Measurements from ENCODE around the gene SUSD5. TPM values are rescaled to one million over a fixed set of nuclear protein-coding genes. Genes with fewer than 3 reads are reported as not detected.
"Not testable (repeated sequence)": the region's sequence is repeated elsewhere in the genome, so short reads cannot be mapped to it uniquely, and the experiment has no call there.

Gene SUSD5
- total RNA-seq, 1 experiment from 2014 or later = 16.3 TPM

- BruUV-seq (replicated peaks) = no TSS peak
- ATAC-seq = no peak
- POLR2A ChIA-PET = no interaction called here
These were observed 77.6 kb downstream of the SUSD5 start for GRCh38 chr3:33141006-33141405.

GRCh38 chr3:33139996-33140395 lies 78.6 kb downstream of the SUSD5 start:
- ATAC-seq = no peak
- no TSS peak for BruUV-seq (replicated peaks)
- ChIA-PET POLR2A (no interaction called here), CTCF (no interaction called here)
- intact Hi-C loops (cut with micrococcal nuclease; ENCODE audit: unreplicated experiment) = no loop called here
- Histone ChIP-seq H3K36me3 (ENCODE audit: control insufficient read depth, insufficient read depth, low read length) (no peaks in the 10 kb centered on the region), H3K4me1 (ENCODE audit: control insufficient read depth, insufficient read depth, low read length) (no peaks in the 10 kb centered on the region), H3K4me3 (ENCODE audit: low read depth in 2 of 2, low read length in 2 of 2) (no peak overlapping the region), H3K27ac (ENCODE audit: low read length) (no peak overlapping the region), H3K27me3 (ENCODE audit: control insufficient read depth, insufficient read depth, low read length) (no peaks in the 10 kb centered on the region), H3K9me3 (ENCODE audit: control insufficient read depth, insufficient read depth, low read depth, low read length) (no peaks in the 10 kb centered on the region)
- in situ Hi-C loops (cut with HindIII; ENCODE audit: low pct_unique_long_range_greater_than_20kb, low sequenced_read_pairs) = no loop called here
- no peak for DNase-seq (ENCODE audit: low read depth, low spot score)
- TF ChIP-seq TCF7L2 (IDR thresholded peaks at IDR 0.05; ENCODE audit: low read depth, low read length) = no peak
- no peak for TF ChIP-seq SIN3A (IDR thresholded peaks at IDR 0.05; ENCODE audit: borderline replicate concordance, insufficient read depth, low read depth, low read length)
- no peak for TF ChIP-seq REST (IDR thresholded peaks at IDR 0.05; ENCODE audit: insufficient read depth in 1 of 2, low read depth in 2 of 2, low read length in 1 of 2)
- no peak for TF ChIP-seq CTCF (IDR thresholded peaks at IDR 0.05)
- TF ChIP-seq POLR2AphosphoS5 (IDR thresholded peaks at IDR 0.05; ENCODE audit: low read depth, low read length) = no peak

More at GRCh38 chr3:33141006-33141405, 77.6 kb downstream of the SUSD5 start:
- CTCF ChIA-PET = no interaction called here
- Histone ChIP-seq H3K4me3 (ENCODE audit: low read depth in 2 of 2, low read length in 2 of 2) (no peak overlapping the region), H3K4me1 (ENCODE audit: control insufficient read depth, insufficient read depth, low read length) (no peaks in the 10 kb centered on the region; the same call in 1 of the 2 replicates), H3K9me3 (ENCODE audit: control insufficient read depth, insufficient read depth, low read depth, low read length) (no peaks in the 10 kb centered on the region), H3K27ac (ENCODE audit: low read length) (no peak overlapping the region), H3K27me3 (ENCODE audit: control insufficient read depth, insufficient read depth, low read length) (no peaks in the 10 kb centered on the region), H3K36me3 (ENCODE audit: control insufficient read depth, insufficient read depth, low read length) (no peaks in the 10 kb centered on the region)
- in situ Hi-C loops (cut with HindIII; ENCODE audit: low pct_unique_long_range_greater_than_20kb, low sequenced_read_pairs) (no loop called here), intact Hi-C loops (cut with micrococcal nuclease; ENCODE audit: unreplicated experiment) (no loop called here)
- no peak for DNase-seq (ENCODE audit: low read depth, low spot score)
- TF ChIP-seq CTCF (IDR thresholded peaks at IDR 0.05) (no peak), POLR2AphosphoS5 (IDR thresholded peaks at IDR 0.05; ENCODE audit: low read depth, low read length) (no peak), REST (IDR thresholded peaks at IDR 0.05; ENCODE audit: insufficient read depth in 1 of 2, low read depth in 2 of 2, low read length in 1 of 2) (no peak), SIN3A (IDR thresholded peaks at IDR 0.05; ENCODE audit: borderline replicate concordance, insufficient read depth, low read depth, low read length) (no peak), TCF7L2 (IDR thresholded peaks at IDR 0.05; ENCODE audit: low read depth, low read length) (no peak)

GRCh38 chr3:33139006-33139623 lies 79.5 kb downstream of the SUSD5 start:
- in situ Hi-C loops (cut with HindIII; ENCODE audit: low pct_unique_long_range_greater_than_20kb, low sequenced_read_pairs); H3K36me3 ChIP-seq (ENCODE audit: control insufficient read depth, insufficient read depth, low read length); H3K27ac ChIP-seq (ENCODE audit: low read length); H3K4me1 ChIP-seq (ENCODE audit: control insufficient read depth, insufficient read depth, low read length); DNase-seq (ENCODE audit: low read depth, low spot score); ATAC-seq; H3K9me3 ChIP-seq (ENCODE audit: control insufficient read depth, insufficient read depth, low read depth, low read length); H3K4me3 ChIP-seq (ENCODE audit: low read depth in 2 of 2, low read length in 2 of 2); H3K27me3 ChIP-seq (ENCODE audit: control insufficient read depth, insufficient read depth, low read length); intact Hi-C loops (cut with micrococcal nuclease; ENCODE audit: unreplicated experiment); CTCF ChIA-PET; BruUV-seq (replicated peaks): not testable (repeated sequence)
- POLR2A ChIA-PET = interaction anchor here (0.6 kb wide), 1 partner anchor 371 kb away, joined by 8 read pairs; no protein-coding TSS in a partner anchor
